ENCODE data around the gene CACNA1H. TPM values are rescaled to one million over a fixed set of nuclear protein-coding genes. Genes with fewer than 3 reads are reported as not detected.
A peak's percentile ranks its signal among the peaks of the same experiment; 100 is the strongest.
"Not testable (repeated sequence)": the region's sequence is repeated elsewhere in the genome, so short reads cannot be mapped to it uniquely, and the experiment has no call there.

CACNA1H gene
- total and polyA plus RNA-seq, 11 donors, result 1.6 to 14.6 (median 3.2) TPM

DNA sequence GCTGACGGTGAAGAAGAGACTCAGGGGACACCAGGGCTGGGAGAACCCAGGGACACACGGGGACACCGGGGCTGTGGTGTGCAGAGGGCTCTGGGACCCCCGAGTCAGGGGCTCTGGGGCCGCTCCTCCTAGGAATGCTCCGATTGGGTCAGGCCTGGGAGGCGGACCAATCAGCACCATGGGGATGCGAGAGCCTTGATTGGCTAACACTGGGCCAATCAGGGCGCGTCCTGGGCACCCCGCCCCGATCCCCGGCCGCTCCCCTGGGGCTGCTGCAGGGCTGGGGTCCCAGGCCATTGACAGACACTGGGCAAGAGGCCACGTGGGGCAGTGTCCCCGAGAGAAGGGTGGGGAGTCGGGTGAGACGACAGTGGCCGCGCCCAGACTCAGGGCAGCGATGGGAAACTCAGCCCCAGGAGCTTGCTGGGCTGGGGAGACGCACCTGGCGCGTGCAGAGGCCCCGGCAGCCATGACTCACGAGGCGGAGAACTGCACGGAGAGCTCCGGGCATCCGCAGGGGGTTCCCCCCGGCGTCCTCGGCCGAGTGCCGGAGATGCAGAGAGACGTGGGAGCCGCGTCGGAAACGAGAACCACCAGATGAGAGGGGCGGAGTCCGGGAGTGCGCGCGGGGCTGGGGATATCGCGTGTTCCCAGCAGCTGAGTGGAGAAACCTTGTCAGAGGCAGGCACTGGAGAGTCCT lies 79.3 kb downstream of the CACNA1H start:
- no CpG with 5 or more reads among the region's 47 CpGs for WGBS, 4 donors
- H3K27me3 ChIP-seq; H3K4me3 ChIP-seq; H3K36me3 ChIP-seq; H3K27ac ChIP-seq; H3K9me3 ChIP-seq; H3K4me1 ChIP-seq; DNase-seq; intact Hi-C loops (cut with DNase I): not testable (repeated sequence)
- peak in 3 of 4 donors; percentile 44 to 73 (median 62) for ATAC-seq

DNA sequence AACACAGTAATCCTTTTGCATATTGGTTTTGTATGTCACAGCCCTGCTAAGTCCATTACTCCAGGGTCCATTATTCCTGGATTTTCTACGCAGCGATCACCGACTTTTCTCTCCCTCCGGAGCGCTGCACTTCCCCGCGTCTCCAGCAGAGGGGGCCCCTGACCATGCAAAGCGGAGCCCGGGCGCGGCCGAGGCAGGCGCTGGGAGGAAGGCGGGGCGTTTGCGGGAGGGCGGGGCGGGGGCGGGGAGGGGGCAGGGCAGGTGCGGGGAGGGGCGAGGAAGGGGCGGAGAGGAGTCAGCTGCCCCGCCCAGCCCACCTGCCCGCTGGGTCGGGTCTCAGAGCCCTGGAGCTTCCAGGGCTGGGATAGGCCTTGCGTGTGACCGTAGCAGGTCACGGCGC lies 83.8 kb downstream of the CACNA1H start:
- H3K27ac ChIP-seq; H3K9me3 ChIP-seq; DNase-seq; H3K36me3 ChIP-seq; H3K4me1 ChIP-seq; intact Hi-C loops (cut with DNase I); H3K27me3 ChIP-seq; H3K4me3 ChIP-seq: not testable (repeated sequence)
- WGBS, 4 donors, result no CpG with 5 or more reads among the region's 29 CpGs
- ATAC-seq, result peak in 3 of 4 donors; percentile 44 to 67 (median 58)

GRCh38 chr16:1237990-1238389 lies 85.1 kb downstream of the CACNA1H start:
- Histone ChIP-seq H3K27me3 (no peaks in the 10 kb centered on the region), H3K27ac (no peak overlapping the region), H3K9me3 (no peaks in the 10 kb centered on the region), H3K4me1 (no peaks in the 10 kb centered on the region), H3K36me3 (no peaks in the 10 kb centered on the region), H3K4me3 (no peak overlapping the region)
- TF ChIP-seq POLR2A (IDR thresholded peaks at IDR 0.05), result no peak
- 80 to 87% (median 83%) methylated on average over 9 of the region's 9 CpGs for WGBS, 4 donors
- intact Hi-C loops (cut with DNase I), result no loop called here
- ATAC-seq (no peak), DNase-seq (peak in 1 of 5 donors; percentile 6)

DNA sequence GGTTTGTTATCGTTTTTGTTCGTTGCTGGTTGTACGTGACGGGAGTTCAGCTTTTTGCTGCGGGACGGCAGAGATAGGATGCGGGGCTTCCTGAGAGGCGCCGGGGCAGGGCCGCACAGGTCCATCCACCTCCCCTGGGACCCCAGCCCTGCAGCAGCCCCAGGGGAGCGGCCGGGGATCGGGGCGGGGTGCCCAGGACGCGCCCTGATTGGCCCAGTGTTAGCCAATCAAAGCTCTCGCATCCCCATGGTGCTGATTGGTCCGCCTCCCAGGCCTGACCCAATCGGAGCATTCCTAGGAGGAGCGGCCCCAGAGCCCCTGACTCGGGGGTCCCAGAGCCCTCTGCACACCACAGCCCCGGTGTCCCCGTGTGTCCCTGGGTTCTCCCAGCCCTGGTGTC lies 86.0 kb downstream of the CACNA1H start:
- H3K4me3 ChIP-seq; intact Hi-C loops (cut with DNase I); H3K27me3 ChIP-seq; H3K27ac ChIP-seq; H3K9me3 ChIP-seq; H3K36me3 ChIP-seq; H3K4me1 ChIP-seq: not testable (repeated sequence)
- peak in 2 of 4 donors; percentile 8 to 21 for ATAC-seq
- WGBS, 4 donors, result 51 to 72% (median 63%) methylated on average over 14 to 20 of the region's 23 CpGs
- peak in 2 of 5 donors; percentile 5 to 14 for DNase-seq

- H3K27me3 ChIP-seq; ATAC-seq; H3K4me3 ChIP-seq; H3K36me3 ChIP-seq; H3K9me3 ChIP-seq; intact Hi-C loops (cut with DNase I); H3K27ac ChIP-seq; H3K4me1 ChIP-seq: not testable (repeated sequence)
- DNase-seq, result peak in 3 of 5 donors; percentile 1 to 17 (median 3)
- WGBS, 4 donors, result 79 to 89% (median 84%) methylated on average over 6 to 9 of the region's 9 CpGs
Measured at GRCh38 chr16:1239575-1239974, 86.7 kb downstream of the CACNA1H start.

- H3K4me1 ChIP-seq; DNase-seq; intact Hi-C loops (cut with DNase I); H3K9me3 ChIP-seq; ATAC-seq; H3K4me3 ChIP-seq; H3K27ac ChIP-seq; H3K36me3 ChIP-seq: not testable (repeated sequence)
- 54 to 57% (median 57%) methylated on average over 6 to 7 of the region's 12 CpGs; no CpG with 5 or more reads in 1 of the 4 donors for whole genome bisulfite sequencing, 4 donors
- H3K27me3 ChIP-seq, result peaks cover 0 to 13% (median 3%) of the 10 kb centered on the region in 9 donors
Measured at GRCh38 chr16:1240436-1240835, 87.5 kb downstream of the CACNA1H start, which contains the start of gene TPSAB1. TPSAB1 (plus strand) TSS chr16:1240705; CDS start chr16:1240939, 234 bp downstream.

DNA sequence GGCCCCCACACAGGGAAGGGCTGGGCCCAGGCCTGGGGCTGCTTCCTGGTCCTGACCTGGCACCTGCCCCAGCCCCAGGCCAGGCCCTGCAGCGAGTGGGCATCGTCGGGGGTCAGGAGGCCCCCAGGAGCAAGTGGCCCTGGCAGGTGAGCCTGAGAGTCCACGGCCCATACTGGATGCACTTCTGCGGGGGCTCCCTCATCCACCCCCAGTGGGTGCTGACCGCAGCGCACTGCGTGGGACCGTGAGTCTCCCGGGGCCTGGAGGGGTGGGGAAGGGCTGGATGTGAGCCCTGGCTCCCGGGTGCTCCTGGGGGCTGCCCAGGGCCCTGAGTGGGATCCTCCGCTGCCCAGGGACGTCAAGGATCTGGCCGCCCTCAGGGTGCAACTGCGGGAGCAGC lies 88.2 kb downstream of the CACNA1H start:
- ATAC-seq (peak in 1 of 4 donors; percentile 24), DNase-seq (peak in 1 of 5 donors; percentile 10)
- H3K36me3 ChIP-seq; H3K4me3 ChIP-seq; intact Hi-C loops (cut with DNase I); H3K4me1 ChIP-seq; H3K9me3 ChIP-seq; H3K27ac ChIP-seq: not testable (repeated sequence)
- H3K27me3 ChIP-seq, result peaks cover 0 to 18% (median 3%) of the 10 kb centered on the region in 9 donors
- WGBS, 4 donors, result 81% methylated on average over 12 of the region's 15 CpGs; no CpG with 5 or more reads in 2 of the 4 donors

- 50 to 74% (median 63%) methylated on average over 6 to 7 of the region's 11 CpGs for WGBS, 4 donors
- H3K36me3 ChIP-seq; H3K4me1 ChIP-seq; intact Hi-C loops (cut with DNase I); H3K4me3 ChIP-seq; DNase-seq; ATAC-seq; H3K27ac ChIP-seq; H3K9me3 ChIP-seq: not testable (repeated sequence)
- H3K27me3 ChIP-seq, result peaks cover 0 to 23% (median 3%) of the 10 kb centered on the region in 9 donors
Measured at GRCh38 chr16:1243363-1243762, 90.5 kb downstream of the CACNA1H start.

DNA sequence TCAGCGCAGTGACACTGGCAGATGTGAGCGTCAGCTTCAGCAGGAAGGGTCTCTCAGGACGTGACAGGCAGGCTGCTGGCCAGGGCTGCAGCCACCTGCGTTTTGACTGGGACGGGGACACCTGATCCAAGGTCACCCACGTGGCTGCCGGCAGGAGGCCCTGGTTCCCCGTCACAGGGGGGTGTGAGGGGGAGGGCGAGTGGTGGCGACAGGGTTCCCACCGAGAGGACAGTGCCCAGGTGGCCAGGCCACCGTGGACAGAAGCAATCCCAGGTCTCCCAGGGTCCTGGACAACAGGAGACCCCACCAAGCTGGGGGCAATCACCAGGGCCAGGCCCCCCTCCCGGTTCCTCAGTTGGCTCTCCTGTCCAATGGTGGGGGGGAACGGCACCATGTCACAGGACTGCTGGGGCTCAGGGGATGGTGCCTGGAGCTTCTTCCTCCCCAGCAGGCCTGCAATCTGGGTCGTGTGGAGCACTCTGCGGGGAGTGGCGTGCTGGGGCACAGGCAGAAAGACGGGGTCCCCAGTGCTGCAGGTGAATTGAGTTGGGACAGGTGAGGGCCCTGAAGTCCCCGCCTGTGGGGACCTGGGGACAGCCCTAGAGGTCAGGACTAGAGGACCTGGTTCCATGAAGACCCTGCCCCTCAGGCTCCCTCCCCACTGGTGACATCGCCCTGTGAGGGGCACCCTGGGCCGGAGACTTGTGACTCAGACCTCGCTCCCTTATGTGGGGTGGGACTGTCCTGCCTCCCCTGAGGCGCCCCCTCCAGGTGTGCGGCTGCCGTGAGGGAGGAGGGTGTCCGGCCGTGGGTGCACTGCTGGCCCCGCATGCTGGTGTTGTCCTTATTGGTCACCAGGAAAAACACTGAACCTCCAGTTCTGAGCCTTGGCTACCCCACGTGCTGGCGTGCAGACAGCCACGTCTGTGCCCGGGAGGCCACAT lies 91.3 kb downstream of the CACNA1H start:
- ATAC-seq, result not testable (repeated sequence)

More for the DNA sequence above, 91.3 kb downstream of the CACNA1H start:
- H3K4me1 ChIP-seq; intact Hi-C loops (cut with DNase I); H3K27ac ChIP-seq; H3K9me3 ChIP-seq; H3K36me3 ChIP-seq; H3K4me3 ChIP-seq: not testable (repeated sequence)
- DNase-seq, result peak in 2 of 5 donors; percentile 17 to 21
- H3K27me3 ChIP-seq, result peaks cover 0 to 23% (median 3%) of the 10 kb centered on the region in 9 donors
- WGBS, 4 donors, result 59 to 66% (median 63%) methylated on average over 11 to 30 of the region's 32 CpGs

All from heart left ventricle (tissue), 16 donors.